GM21367 (cell line): Measurements from ENCODE around the gene COX4I1.

ENCODE experiments used
- ATAC-seq: cut with Tn5 transposase; IDR thresholded peaks from one replicate; pipeline ENCODE4 v1.9.1; 2021; ENCODE audit not compliant: unreplicated experiment

COX4I1 gene

GRCh38 chr16:85799497-85800320 lies at the start of gene COX4I1, which contains the start of gene EMC8:
Gene COX4I1, plus strand, starts transcription at chr16:85799695. Its CDS starts 1,511 bp downstream, at chr16:85801206.
Gene EMC8, minus strand, starts transcription at chr16:85799544. Its CDS starts 249 bp downstream, at chr16:85799295.
- ATAC-seq: peak; percentile 67

GRCh38 chr16:85749771-85750145 lies 49.7 kb upstream of the COX4I1 start:
- ATAC-seq: no peak

- no peak for ATAC-seq
Observed at GRCh38 chr16:85750146-85750826, 49.2 kb upstream of the COX4I1 start.

- peak; percentile 39 for ATAC-seq
Observed at GRCh38 chr16:85750827-85751697, 48.4 kb upstream of the COX4I1 start, which contains the start of gene C16orf74. Gene C16orf74, minus strand, starts transcription at chr16:85751096. Its CDS starts 15,879 bp downstream, at chr16:85735217.

- no peak for ATAC-seq
Observed at GRCh38 chr16:85751698-85752501, 47.6 kb upstream of the COX4I1 start.

GRCh38 chr16:85752511-85753420 lies 46.7 kb upstream of the COX4I1 start:
- no peak for ATAC-seq

- no peak for ATAC-seq
Observed at GRCh38 chr16:85753559-85753958, 45.9 kb upstream of the COX4I1 start.

- no peak for ATAC-seq
Observed at GRCh38 chr16:85753976-85754375, 45.5 kb upstream of the COX4I1 start.

GRCh38 chr16:85754413-85754812 lies 45.1 kb upstream of the COX4I1 start:
- ATAC-seq: no peak

GRCh38 chr16:85755929-85756768 lies 43.3 kb upstream of the COX4I1 start:
- ATAC-seq: peak; percentile 39

GRCh38 chr16:85757341-85757822 lies 42.1 kb upstream of the COX4I1 start:
- ATAC-seq: no peak

GRCh38 chr16:85759136-85759535 lies 40.4 kb upstream of the COX4I1 start:
- no peak for ATAC-seq

GRCh38 chr16:85759631-85760419 lies 39.7 kb upstream of the COX4I1 start:
- no peak for ATAC-seq

- no peak for ATAC-seq
Observed at GRCh38 chr16:85761861-85762260, 37.6 kb upstream of the COX4I1 start.

GRCh38 chr16:85762970-85763369 lies 36.5 kb upstream of the COX4I1 start:
- no peak for ATAC-seq

- no peak for ATAC-seq
Observed at GRCh38 chr16:85763616-85764015, 35.9 kb upstream of the COX4I1 start.

- no peak for ATAC-seq
Observed at GRCh38 chr16:85765211-85765610, 34.3 kb upstream of the COX4I1 start.
